Cortex of kidney (tissue), 1 donor: Measurements from ENCODE around the gene LCORL.
"Not testable (repeated sequence)": the region's sequence is repeated elsewhere in the genome, so short reads cannot be mapped to it uniquely, and the experiment has no call there.

Source experiments
- DNase-seq: peaks from one replicate; lab custom pipeline; 2025; lab: John Stamatoyannopoulos, UW

The LCORL gene

GRCh38 chr4:18020145-18020670, 1.3 kb downstream of the LCORL start:
- DNase-seq, result no peak

DNA sequence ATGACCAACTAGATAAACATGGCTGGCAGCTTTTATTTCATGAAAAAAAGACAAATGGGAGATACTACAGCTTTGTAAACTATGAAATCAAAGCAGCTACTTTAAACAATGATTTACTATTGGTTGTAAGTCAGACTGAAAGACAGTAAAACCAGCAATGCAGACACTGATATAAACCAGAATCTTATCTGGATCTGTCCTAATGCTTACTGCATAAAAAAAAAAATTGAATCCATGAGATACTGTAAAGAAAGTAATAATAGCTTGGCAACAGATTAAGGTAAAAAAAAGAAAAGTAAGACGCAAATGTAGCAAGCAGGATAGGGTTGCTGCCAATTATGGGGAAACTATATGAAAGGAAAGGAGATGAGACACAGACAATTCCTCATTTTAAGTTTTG, 7.3 kb downstream of the LCORL start:
- no peak for DNase-seq

GRCh38 chr4:18012807-18013462, 8.6 kb downstream of the LCORL start:
- no peak for DNase-seq

DNA sequence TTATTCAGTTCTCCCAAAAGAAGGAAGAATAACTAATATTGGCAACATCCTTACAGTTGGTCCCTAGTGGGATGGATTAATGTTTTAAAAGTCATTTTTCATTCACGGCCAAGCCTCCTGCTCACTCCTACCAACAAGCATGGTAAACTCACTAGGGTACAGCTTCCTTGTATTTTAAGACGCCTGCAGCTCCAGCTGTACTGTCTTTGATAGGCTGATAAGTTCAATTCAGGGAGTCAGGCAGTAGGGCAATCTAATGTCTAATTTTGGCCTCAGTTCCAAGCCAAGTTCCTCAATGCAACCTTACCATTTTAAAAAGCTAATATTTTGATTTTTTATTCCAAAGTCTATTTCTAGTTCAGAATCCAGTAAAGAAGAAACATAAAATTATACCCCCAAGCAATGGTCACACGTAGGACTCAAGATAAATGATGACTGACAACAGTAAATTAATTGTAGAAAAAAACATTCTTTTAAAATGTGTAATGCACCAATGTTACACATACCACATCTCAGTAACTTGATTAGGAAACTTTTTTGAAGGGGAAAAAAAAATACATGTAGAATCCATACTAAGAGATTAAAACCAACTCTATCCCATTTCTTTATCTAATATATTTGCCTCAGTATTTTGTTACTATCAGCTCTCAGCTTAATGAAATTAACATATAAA, 9.3 kb downstream of the LCORL start:
- DNase-seq, result no peak

DNA sequence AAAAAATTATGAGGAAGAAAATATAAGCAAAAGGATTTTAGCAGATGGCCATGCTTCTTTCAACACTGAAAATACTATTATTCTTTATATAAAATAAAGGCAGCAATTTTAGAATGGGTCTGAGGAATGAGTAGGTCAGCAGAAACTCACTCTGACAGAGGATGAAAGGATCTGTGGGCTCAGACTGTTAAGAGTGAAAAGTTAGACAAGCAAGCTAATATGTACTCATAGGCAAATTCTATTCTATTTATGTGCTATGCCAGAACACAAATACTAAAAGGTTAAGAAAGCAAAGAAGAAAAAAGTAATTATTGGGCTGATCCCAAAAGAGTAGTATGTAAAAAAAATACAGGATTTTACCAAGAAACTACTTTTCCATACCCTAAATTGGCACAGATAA, 13.9 kb downstream of the LCORL start:
- no peak for DNase-seq

- DNase-seq, result not testable (repeated sequence)
Measured at GRCh38 chr4:18006432-18006831, 15.1 kb downstream of the LCORL start.

- no peak for DNase-seq
Measured at GRCh38 chr4:17997129-17997528, 24.4 kb downstream of the LCORL start.

- no peak for DNase-seq
Measured at GRCh38 chr4:17995165-17995564, 26.4 kb downstream of the LCORL start.

- no peak for DNase-seq
Measured at GRCh38 chr4:17985832-17986231, 35.7 kb downstream of the LCORL start.

DNA sequence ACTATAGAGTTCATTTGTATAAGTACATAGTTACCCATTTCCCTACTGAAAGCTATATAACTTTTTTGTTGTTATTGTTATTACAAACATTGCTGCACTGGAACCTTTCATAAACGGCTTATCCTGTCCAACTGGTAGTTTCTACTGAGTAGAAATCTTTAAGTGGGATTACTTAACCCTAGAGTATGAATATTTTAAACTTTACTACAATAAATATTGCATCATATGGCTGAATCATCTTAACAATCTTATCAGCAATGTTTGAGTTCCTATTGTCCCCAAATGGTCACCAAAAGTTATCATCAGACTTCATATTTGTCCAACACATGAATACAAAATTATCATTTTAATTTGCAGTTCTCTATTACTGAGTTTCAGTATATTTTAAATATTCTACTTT, 40.5 kb downstream of the LCORL start:
- DNase-seq, result no peak

GRCh38 chr4:17968721-17969120, 52.8 kb downstream of the LCORL start:
- no peak for DNase-seq

GRCh38 chr4:17967078-17967477, 54.5 kb downstream of the LCORL start:
- no peak for DNase-seq

DNA sequence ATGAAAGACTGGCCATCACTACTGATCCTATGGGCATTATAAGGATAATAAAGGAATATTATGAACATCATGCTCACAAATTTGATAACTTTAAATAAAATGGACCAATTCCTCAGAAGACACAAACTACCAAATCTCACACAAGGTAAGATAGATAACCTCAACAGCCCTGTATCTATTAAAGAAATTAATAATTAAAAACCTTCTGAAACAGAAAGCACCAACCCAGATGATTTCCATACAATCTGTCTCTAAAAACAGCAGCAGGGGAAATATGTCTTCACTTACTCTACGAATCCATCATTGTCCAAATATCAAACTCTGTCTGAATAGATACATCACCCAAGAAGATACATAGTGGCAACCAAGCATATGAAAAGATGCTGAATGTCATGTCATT, 55.2 kb downstream of the LCORL start:
- DNase-seq, result no peak

DNA sequence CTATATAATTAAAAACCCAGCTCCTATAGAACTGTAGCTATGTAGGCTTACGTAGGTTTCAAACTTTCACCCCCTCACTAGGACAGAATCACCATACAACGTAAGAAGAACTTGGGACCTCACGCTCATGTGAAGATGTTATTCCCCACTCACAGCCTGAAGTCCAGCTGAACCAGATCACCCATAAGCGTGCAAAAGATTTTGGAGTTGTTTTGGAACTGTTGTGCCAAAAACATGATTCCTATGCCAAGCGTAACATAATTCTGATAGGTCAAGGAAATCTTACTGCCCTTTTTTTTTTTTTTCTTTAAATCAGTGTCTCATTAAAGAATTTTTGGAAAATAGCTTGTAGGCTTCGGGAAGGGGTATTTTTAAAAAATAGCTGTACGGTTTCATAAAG, 57.0 kb downstream of the LCORL start:
- DNase-seq, result no peak

- DNase-seq, result no peak
Measured at GRCh38 chr4:17962171-17962570, 59.4 kb downstream of the LCORL start.

DNA sequence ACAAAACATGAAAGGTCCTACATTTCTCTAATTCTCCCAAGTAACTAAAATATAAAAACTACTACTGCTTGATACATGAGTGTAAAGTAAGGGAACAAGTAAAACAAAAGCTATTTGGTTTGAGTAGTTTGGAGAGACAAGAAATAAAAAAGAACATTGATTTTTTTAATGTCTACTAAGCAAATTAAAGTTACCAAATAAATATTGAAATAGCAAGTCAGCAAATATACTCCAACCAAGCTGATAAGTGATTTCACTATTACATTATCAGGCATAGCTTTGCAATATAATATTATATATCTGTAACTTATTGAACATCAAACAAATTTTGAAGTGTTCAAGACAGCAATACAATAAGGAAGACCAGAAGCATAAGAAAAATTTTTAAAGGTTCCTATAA, 60.3 kb downstream of the LCORL start:
- DNase-seq, result no peak

- DNase-seq, result no peak
Measured at GRCh38 chr4:17958181-17958580, 63.4 kb downstream of the LCORL start.

DNA sequence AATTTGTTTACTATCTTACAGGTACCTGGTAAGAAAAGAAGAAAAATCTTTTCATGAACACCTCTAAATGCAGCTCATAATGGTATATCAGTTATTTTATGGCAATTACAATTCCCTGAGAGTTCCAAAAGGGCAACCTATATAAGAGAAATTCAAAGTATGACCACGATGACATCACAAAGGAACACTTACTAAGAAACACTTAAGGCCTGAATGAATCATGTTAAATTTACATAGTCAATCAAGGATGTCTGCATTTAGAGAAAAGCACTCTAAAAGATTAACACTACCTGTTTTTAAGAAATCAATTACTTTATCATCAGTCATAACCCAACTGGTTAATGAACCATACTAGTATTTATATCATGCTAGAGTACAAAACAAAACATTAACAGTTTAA, 63.9 kb downstream of the LCORL start:
- DNase-seq, result no peak

DNA sequence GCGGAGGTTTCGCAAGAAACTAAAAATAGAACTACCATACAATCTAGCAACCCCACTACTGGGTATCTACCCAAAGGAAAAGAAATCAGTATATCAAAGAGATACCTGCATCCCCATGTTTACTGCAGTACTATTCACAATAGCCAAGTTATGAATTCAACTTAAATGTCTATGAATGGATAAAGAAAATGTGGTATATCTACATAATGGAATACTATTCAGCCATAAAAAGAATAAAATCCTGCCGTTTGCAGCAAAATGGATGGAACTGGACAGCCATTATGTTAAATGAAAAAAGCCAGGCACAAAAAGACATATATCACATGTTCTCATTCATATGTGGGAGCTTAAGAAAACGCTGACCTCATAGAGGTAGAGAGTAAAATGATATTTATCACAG, 65.3 kb downstream of the LCORL start:
- no peak for DNase-seq

DNA sequence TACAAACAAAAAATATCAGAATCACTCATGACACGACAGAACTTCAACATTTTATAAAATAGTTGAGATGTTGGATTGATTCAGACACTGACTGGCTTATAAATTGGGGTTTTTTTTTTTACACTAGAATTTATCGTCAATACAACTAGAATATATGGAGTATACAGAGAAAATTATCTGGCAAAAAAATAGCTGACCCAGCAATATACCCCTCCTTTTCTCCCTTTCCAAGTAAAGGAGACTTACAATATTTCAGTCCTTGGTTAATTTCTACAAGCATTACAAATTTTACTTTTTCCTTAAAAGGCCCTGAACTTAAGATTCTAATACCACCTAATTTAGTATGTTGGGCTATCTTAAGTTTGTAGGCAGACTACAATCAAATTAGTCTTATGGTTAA, 76.3 kb downstream of the LCORL start:
- no peak for DNase-seq

- no peak for DNase-seq
Measured at GRCh38 chr4:17941731-17942130, 79.8 kb downstream of the LCORL start.

DNA sequence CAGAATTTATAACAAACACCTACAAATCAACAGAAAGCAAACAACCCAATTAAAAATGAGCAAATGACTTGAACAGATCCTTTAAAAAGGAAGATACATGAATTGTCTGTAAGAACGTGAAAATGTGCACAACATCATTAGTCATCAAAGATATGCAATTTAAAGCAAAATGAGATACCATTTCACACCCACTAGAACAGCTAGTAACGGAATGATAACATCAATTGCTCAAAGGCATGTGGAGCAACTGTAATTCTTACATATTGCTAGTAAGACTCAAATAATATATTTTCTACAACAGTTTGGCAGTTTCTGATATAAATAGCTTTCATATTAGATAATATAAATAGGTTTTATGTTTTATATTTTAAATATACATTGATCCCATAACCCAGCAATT, 82.5 kb downstream of the LCORL start:
- DNase-seq, result no peak

- DNase-seq, result no peak
Measured at GRCh38 chr4:17934286-17934685, 87.3 kb downstream of the LCORL start.

DNA sequence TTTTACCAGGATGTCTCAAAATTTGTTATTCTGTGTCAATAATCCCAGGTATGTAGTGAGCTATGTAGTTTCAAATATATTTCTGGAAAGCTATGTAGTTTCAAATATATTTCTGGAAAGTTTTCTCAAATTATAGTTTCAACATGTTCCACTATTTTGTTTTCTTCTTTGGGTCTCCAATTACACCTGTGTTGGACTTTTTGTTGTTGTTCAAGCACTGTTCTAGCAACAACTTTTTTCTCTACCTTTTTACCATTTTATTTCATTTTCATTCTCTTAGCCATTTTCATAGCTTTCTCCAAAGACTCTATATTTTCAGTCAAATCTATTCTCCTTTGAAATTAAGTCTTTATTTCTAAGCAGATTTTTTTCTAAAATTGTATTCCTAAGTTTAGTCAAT, 88.4 kb downstream of the LCORL start:
- no peak for DNase-seq
